Activated B cell treated with CpG ODN at 0.5 μM for 24 hours (primary cell): ENCODE measurements around the gene OR1M1. TPM values are rescaled to one million over a fixed set of nuclear protein-coding genes. Genes with fewer than 3 reads are reported as not detected.

Experiments used
- ATAC-seq: fragments of 200-7000 bp; cut with Tn5 transposase; one replicate; pipeline ENCODE4 v1.10.0; 2021; ENCODE audit warnings: low read depth, mild to moderate bottlenecking, moderate library complexity
- CTCF ChIA-PET: fragments of 350-600 bp; sonication (Branson Sonifier 250); formaldehyde crosslinking; loops from one replicate; lab custom pipeline; 2021; ENCODE audit warnings: antibody characterized with exemption; lab: Charles Lee
- POLR2A ChIA-PET: fragments of 350-600 bp; sonication (Branson Sonifier 250); formaldehyde crosslinking; loops from one replicate; lab custom pipeline; 2021; ENCODE audit warnings: antibody characterized with exemption; lab: Charles Lee
- DNase-seq: peaks from one replicate; pipeline ENCODE4 v3.0.0; 2022
- H3K27ac Mint-ChIP-seq: one replicate; pipeline ENCODE4 v1.8.0; 2020; ENCODE audit warnings: mixed read lengths
- H3K27me3 Mint-ChIP-seq: one replicate; pipeline ENCODE4 v1.8.0; 2021; ENCODE audit warnings: mixed read lengths
- H3K36me3 Mint-ChIP-seq: one replicate; pipeline ENCODE4 v1.8.0; 2021; ENCODE audit warnings: low read depth, mixed read lengths
- H3K4me1 Mint-ChIP-seq: one replicate; pipeline ENCODE4 v1.8.0; 2021; ENCODE audit warnings: mixed read lengths
- H3K4me3 Mint-ChIP-seq: one replicate; pipeline ENCODE4 v1.8.0; 2020; ENCODE audit warnings: mild to moderate bottlenecking, mixed read lengths
- H3K9me3 Mint-ChIP-seq: one replicate; pipeline ENCODE4 v1.8.0; 2020; ENCODE audit warnings: mixed read lengths
- CTCF ChIP-seq: fragments of 200-600 bp; IDR thresholded peaks from one replicate; pipeline ENCODE4 v1.8.0; 2022; ENCODE audit warnings: antibody characterized with exemption, mild to moderate bottlenecking
- intact Hi-C: fragments of 100-400 bp; cut with micrococcal nuclease; formaldehyde crosslinking; loops from one replicate; pipeline ENCODE4 v1.15.1; 2024
- total RNA-seq: library from RNA; stranded (reverse); gene quantifications from 2 replicates; pipeline ENCODE4 v1.2.3, GENCODE V29; 2022

OR1M1 gene
- total RNA-seq, 1 donor from 2014 or later = not detected

GRCh38 chr19:9115307-9115813 lies 28.5 kb downstream of the OR1M1 start, which contains the start of gene OR7G1:
Gene OR7G1, minus strand, starts transcription at chr19:9115763. Its CDS starts 0 bp downstream, at chr19:9115763.
- H3K27me3 Mint-ChIP-seq = peaks cover 14% of the 10 kb centered on the region

GRCh38 chr19:9116547-9116946 lies 29.7 kb downstream of the OR1M1 start:
- DNase-seq (no peak), ATAC-seq (no peak)
- POLR2A ChIA-PET = no interaction called here
- no peaks in the 10 kb centered on the region for H3K36me3 Mint-ChIP-seq
- H3K27ac Mint-ChIP-seq = no peak overlapping the region
- no peaks in the 10 kb centered on the region for H3K4me1 Mint-ChIP-seq
- intact Hi-C loops = no loop called here
- H3K27me3 Mint-ChIP-seq = peaks cover 16% of the 10 kb centered on the region
- TF ChIP-seq CTCF = no peak
- H3K9me3 Mint-ChIP-seq = peaks cover 3% of the 10 kb centered on the region
- CTCF ChIA-PET = no interaction called here
- H3K4me3 Mint-ChIP-seq = no peak overlapping the region

More at GRCh38 chr19:9115307-9115813, 28.5 kb downstream of the OR1M1 start, which contains the start of gene OR7G1:
- Mint-ChIP-seq H3K9me3 (peaks cover under 1% of the 10 kb centered on the region), H3K27ac (no peak within 1 kb of the TSS), H3K36me3 (no peaks in the 10 kb centered on the region), H3K4me1 (no peaks in the 10 kb centered on the region), H3K4me3 (no peak within 1 kb of the TSS)
- ATAC-seq = no peak
- intact Hi-C loops = no loop called here
- CTCF ChIA-PET = no interaction called here
- POLR2A ChIA-PET = no interaction called here
- no peak for DNase-seq
- TF ChIP-seq CTCF = no peak

- H3K27ac Mint-ChIP-seq = no peak within 1 kb of the TSS
- no peaks in the 10 kb centered on the region for H3K36me3 Mint-ChIP-seq
- H3K9me3 Mint-ChIP-seq = no peaks in the 10 kb centered on the region
- ATAC-seq = no peak
- H3K4me3 Mint-ChIP-seq = no peak within 1 kb of the TSS
- no peak for DNase-seq
- CTCF ChIA-PET = interaction anchor here (0.6 kb wide), 1 partner anchor 1561 kb away, joined by 3 read pairs; no protein-coding TSS in a partner anchor
- H3K4me1 Mint-ChIP-seq = peaks cover 10% of the 10 kb centered on the region
- POLR2A ChIA-PET = no interaction called here
- peaks cover 19% of the 10 kb centered on the region for H3K27me3 Mint-ChIP-seq
- no peak for TF ChIP-seq CTCF
- intact Hi-C loops = no loop called here
Measured at GRCh38 chr19:9126900-9127405, 40.1 kb downstream of the OR1M1 start, which contains the start of gene OR7G3. Gene OR7G3, minus strand, starts transcription at chr19:9126950. Its CDS starts 0 bp downstream, at chr19:9126950.

GRCh38 chr19:9128171-9128570 lies 41.3 kb downstream of the OR1M1 start:
- ChIA-PET POLR2A (no interaction called here), CTCF (no interaction called here)

More at GRCh38 chr19:9128171-9128570, 41.3 kb downstream of the OR1M1 start:
- Mint-ChIP-seq H3K36me3 (no peaks in the 10 kb centered on the region), H3K4me3 (no peak overlapping the region), H3K27me3 (peaks cover 19% of the 10 kb centered on the region), H3K9me3 (no peaks in the 10 kb centered on the region), H3K4me1 (peaks cover 10% of the 10 kb centered on the region), H3K27ac (no peak overlapping the region)
- intact Hi-C loops = no loop called here
- TF ChIP-seq CTCF = no peak
- no peak for DNase-seq
- ATAC-seq = no peak
